ENCODE measurements around the gene ANKRD35. TPM values are rescaled to one million over a fixed set of nuclear protein-coding genes. Genes with fewer than 3 reads are reported as not detected.
"Not testable (repeated sequence)": the region's sequence is repeated elsewhere in the genome, so short reads cannot be mapped to it uniquely, and the experiment has no call there.

Gene ANKRD35
- polyA plus RNA-seq, 3 donors, result 2.1 to 2.7 (median 2.4) TPM

GRCh38 chr1:145871994-145872924, 13.4 kb downstream of the ANKRD35 start:
- peak in 5 of 11 donors; percentile 20 to 40 (median 27) for DNase-seq (ENCODE audit: extremely low read depth in 1 of 11, low read depth in 9 of 11, low spot score in 4 of 11)

GRCh38 chr1:145868232-145868631, 17.4 kb downstream of the ANKRD35 start:
- DNase-seq (ENCODE audit: extremely low read depth in 1 of 11, low read depth in 9 of 11, low spot score in 4 of 11), result no peak

- no peak for DNase-seq (ENCODE audit: extremely low read depth in 1 of 11, low read depth in 9 of 11, low spot score in 4 of 11)
Observed at GRCh38 chr1:145863282-145864018, 22.2 kb downstream of the ANKRD35 start.

GRCh38 chr1:145859491-145860023, 26.1 kb downstream of the ANKRD35 start:
- peak; percentile 70 to 90 (median 84) for DNase-seq (ENCODE audit: extremely low read depth in 1 of 11, low read depth in 9 of 11, low spot score in 4 of 11)

- peak; percentile 77 to 92 (median 91) for DNase-seq (ENCODE audit: extremely low read depth in 1 of 11, low read depth in 9 of 11, low spot score in 4 of 11)
Observed at GRCh38 chr1:145858901-145859490, 26.7 kb downstream of the ANKRD35 start, which contains the start of gene PIAS3. TSS of gene PIAS3 (minus strand) at chr1:145859081. CDS start at chr1:145858990, 91 bp downstream.

GRCh38 chr1:145858238-145858900, 27.3 kb downstream of the ANKRD35 start:
- peak in 3 of 11 donors; percentile 11 to 20 (median 17) for DNase-seq (ENCODE audit: extremely low read depth in 1 of 11, low read depth in 9 of 11, low spot score in 4 of 11)

GRCh38 chr1:145857170-145857569, 28.5 kb downstream of the ANKRD35 start:
- DNase-seq (ENCODE audit: extremely low read depth in 1 of 11, low read depth in 9 of 11, low spot score in 4 of 11), result no peak

GRCh38 chr1:145855426-145855948, 30.2 kb downstream of the ANKRD35 start:
- no peak for DNase-seq (ENCODE audit: extremely low read depth in 1 of 11, low read depth in 9 of 11, low spot score in 4 of 11)

- no peak for DNase-seq (ENCODE audit: extremely low read depth in 1 of 11, low read depth in 9 of 11, low spot score in 4 of 11)
Observed at GRCh38 chr1:145849356-145850160, 36.1 kb downstream of the ANKRD35 start.

GRCh38 chr1:145847827-145848226, 37.8 kb downstream of the ANKRD35 start:
- no peak for DNase-seq (ENCODE audit: extremely low read depth in 1 of 11, low read depth in 9 of 11, low spot score in 4 of 11)

GRCh38 chr1:145846201-145846612, 39.5 kb downstream of the ANKRD35 start:
- DNase-seq (ENCODE audit: extremely low read depth in 1 of 11, low read depth in 9 of 11, low spot score in 4 of 11), result peak in 4 of 11 donors; percentile 15 to 43 (median 26)

GRCh38 chr1:145845514-145846161, 40.0 kb downstream of the ANKRD35 start, which contains the start of gene NUDT17:
TSS of gene NUDT17 (plus strand) at chr1:145845630. CDS start at chr1:145845641, 11 bp downstream.
- DNase-seq (ENCODE audit: extremely low read depth in 1 of 11, low read depth in 9 of 11, low spot score in 4 of 11), result peak in 9 of 11 donors; percentile 55 to 79 (median 67)

GRCh38 chr1:145845144-145845513, 40.5 kb downstream of the ANKRD35 start:
- DNase-seq (ENCODE audit: extremely low read depth in 1 of 11, low read depth in 9 of 11, low spot score in 4 of 11), result peak in 1 of 11 donors; percentile 17

- DNase-seq (ENCODE audit: extremely low read depth in 1 of 11, low read depth in 9 of 11, low spot score in 4 of 11), result no peak
Observed at GRCh38 chr1:145843031-145843430, 42.6 kb downstream of the ANKRD35 start.

GRCh38 chr1:145837656-145838055, 48.0 kb downstream of the ANKRD35 start:
- no peak for DNase-seq (ENCODE audit: extremely low read depth in 1 of 11, low read depth in 9 of 11, low spot score in 4 of 11)

- DNase-seq (ENCODE audit: extremely low read depth in 1 of 11, low read depth in 9 of 11, low spot score in 4 of 11), result not testable (repeated sequence)
Observed at GRCh38 chr1:145830810-145831209, 54.9 kb downstream of the ANKRD35 start.
